LNCAP (cell line): ENCODE data around the gene REPIN1.

Experiments
- CTCF ChIP-seq: fragments of 450-650 bp; IDR thresholded peaks from 2 replicates; pipeline ENCODE4 v1.5.1; 2017; ENCODE audit warnings: mild to moderate bottlenecking

REPIN1 gene

GRCh38 chr7:150338166-150338829, 30.3 kb upstream of the REPIN1 start:
- TF ChIP-seq CTCF = no peak

DNA sequence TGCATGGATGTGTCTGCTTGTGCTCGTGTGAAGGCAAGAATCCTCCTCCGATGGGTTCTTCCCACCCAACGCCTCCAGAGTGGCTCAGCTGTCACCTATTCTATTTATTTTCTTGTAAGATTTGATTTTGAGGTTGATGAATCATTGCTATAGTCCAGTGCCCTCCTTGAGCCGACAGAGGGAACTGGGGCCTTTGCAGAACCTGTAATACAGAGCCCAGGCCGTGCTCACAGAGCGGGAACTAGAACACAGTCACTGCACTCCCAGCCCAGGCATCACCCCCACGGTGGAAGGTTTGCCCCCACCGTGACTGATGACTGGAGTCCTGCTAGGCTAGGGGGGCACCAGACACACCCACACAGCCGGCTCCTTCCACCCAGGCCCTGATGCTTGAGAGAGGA, 29.2 kb upstream of the REPIN1 start:
- TF ChIP-seq CTCF = no peak

GRCh38 chr7:150340024-150340749, 28.4 kb upstream of the REPIN1 start:
- TF ChIP-seq CTCF = no peak

DNA sequence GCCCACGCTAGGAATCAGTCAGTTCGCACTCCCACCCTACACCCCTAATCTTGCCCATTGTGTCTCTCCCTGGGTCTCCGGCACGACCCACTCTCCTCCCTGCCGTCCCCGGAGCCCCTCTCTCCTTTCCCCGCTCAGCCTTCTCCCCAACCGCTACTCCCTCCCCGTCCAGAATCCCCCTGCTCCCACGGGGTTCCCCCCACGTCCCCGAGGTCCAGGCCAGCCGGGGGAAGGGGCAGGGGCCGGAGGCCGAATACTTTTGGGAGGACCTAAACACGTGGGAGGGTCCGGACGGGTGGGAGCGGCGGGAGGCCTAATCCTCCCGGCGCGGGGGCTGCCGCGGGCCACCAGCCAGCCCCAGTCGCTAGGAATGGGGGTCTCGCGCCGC, 27.8 kb upstream of the REPIN1 start:
- TF ChIP-seq CTCF = no peak

DNA sequence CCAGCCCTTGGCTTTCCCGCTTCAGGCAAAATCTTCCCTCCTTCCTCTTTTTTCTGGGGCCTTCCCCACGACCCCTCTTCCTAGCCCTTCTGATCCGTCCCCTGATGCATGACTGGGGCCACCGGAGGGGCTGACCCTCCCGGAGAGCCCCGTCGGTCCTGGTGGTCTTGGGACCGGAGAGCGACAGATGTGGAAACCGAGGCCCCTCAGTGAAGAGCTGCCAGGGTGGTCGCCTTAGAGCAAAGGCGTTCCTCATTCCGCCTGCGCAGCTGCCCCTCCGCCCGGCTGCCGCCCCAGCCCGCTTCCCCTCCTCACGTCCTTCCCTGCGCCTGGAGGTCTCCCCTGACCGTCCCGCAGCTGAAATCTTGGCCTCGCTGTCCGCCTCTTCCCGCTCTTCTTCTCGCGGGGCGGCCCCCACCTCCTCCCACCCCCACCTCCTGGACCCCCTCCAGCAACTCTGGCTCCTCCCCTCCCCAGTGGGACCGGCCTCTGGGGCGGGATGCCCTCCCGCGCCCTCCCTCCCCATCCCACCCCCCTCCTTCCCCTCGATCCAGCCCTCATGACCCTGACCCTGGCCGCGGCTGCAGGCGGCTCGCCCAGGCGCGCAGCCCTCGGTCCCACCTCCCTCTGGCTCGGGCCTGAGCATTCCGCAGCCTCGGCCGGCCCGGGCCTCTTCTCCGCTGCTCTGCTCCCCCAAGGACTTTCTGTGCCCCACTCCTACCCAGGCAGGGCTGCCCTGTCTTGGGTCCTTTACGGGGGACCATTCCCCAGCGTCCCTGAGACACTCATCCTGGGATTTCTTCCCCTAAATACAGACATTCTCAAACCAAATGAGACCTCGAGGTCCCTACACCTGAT, 27.1 kb upstream of the REPIN1 start, which contains the start of gene RARRES2:
TSS of gene RARRES2 (minus strand) at position 367 of the 858 bp plus-strand sequence. CDS start 1,020 bp downstream, outside the sequence.
- no peak for TF ChIP-seq CTCF

DNA sequence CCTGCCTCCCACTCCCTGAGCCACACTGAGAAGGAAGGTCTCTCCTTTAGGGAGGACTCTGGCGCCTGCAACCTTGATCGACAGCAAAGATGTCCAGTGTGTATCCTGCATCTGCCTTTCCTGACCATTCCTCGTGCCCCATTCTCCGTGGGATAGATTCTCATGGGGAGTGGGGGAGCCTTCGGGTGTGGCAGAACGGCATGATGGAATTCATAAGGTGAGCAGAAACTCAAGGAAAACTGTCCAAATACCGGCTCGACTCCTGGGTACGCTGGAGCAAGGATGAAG, 26.6 kb upstream of the REPIN1 start:
- TF ChIP-seq CTCF = no peak

DNA sequence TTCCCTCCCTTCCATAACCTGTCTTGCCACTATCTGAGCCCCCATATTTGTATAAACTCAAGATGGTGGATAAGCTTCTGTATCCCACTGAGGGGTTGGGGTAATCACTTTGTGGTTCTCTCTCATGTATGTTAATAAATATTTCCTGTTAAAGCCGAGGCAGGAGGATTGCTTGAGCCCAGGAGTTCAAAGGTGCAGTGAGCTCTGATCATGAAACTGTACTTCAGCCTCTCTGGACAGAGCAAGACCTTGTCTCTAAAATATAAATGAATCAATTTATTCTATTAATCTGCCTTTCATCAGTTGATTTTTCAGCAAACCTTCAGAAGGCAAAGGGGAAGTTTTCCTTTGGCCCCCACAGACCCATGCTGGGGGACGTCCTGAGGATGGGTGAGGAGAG, 25.4 kb upstream of the REPIN1 start:
- no peak for TF ChIP-seq CTCF
